NCI-H2171 treated with DMSO at 0.1 percent for 48 hours (cell line): Measurements from ENCODE around the gene WDFY4.

ENCODE experiments used
- DNase-seq: peaks from one replicate; lab custom pipeline; 2025; lab: John Stamatoyannopoulos, UW

WDFY4 gene

DNA sequence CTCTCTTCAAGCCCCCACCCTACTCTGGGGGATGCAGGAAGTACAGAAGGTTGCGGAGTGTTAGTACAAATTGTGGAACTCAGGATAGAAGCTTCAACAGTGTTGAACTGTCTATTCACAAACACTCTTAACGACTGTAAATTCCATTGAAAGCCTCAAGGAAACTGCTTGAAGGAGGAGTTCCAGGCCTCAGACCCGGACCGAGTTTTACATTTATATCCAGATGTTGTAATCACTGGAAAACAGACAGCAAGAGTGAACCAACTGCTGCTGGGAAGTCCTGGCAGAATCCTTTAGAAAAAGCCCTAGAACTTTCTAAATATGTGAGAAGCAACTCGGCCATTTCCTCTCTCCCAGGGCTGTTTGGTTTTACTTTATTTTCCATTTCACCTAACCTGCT is 339.1 kb downstream of the WDFY4 start:
- no peak for DNase-seq

GRCh38 chr10:49024484-49024883 is 339.8 kb downstream of the WDFY4 start:
- DNase-seq, result no peak

DNA sequence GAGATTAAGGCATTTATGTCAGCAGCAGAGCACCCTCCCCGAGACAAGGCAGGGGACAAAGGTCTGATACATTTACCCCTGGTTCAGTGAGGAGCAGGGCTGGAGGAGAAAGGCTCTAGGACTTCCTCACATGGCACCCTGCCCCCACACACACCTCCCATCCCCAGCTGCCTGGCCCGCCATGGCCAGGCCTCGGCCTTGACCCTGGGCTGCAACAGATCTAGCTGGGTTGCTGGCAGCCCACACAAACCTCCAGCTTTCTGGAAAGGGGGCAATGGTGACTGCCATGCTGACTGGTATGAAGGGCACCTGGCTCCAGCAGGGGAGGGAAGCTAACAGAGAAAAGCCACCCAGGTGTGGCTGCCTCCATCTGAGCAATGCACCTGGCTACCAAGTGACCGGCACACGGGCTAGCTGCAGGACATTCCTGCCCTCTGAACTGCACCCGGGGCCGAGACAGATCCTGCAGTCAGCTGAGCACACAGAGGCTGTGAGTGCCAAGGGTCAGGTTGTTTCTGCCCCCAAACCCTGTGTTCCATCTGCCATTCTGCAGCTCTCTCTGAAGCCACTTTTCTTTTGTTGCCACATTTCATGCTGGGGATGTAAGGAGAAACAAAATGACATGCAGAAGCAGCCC is 340.8 kb downstream of the WDFY4 start:
- no peak for DNase-seq

DNA sequence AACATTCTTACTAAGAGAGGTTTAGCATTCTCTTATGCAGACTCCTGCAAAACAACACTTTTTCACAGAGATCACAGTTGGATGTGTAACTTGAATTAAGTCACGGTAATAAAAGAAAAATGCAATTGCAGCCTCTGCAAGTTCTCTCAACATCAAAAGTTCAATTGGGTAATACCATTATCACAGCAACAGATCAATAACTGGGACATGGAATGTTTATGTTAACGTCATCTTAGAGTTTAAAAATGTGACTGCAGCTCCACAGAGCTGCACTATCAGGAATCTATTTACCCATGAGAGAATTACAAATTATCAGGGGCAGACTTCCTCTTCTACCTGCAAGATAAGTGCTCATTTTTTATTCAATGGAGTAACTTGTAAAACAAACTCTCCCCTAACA is 344.0 kb downstream of the WDFY4 start:
- no peak for DNase-seq

DNA sequence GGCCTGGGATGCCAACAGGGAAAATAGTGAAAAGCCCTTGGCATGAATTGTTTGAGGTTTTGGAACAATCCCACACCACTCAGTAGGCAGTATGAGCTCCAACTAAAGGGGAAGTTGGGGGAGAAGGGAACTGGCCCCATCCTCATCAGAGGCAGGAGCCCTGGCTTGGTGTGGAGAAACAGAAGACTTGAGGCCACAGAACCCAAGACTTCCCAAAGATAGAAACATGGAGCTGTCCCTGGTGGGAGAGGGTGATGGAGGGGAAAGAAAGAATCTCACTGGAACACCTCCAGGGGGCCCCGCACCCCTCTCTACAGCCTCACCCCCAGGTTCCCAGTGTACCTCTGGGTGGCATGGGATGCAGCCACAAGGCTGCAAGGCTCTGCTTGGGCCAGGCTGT is 345.0 kb downstream of the WDFY4 start:
- no peak for DNase-seq
